ENCODE results near the gene WDTC1. TPM values are rescaled to one million over a fixed set of nuclear protein-coding genes. Genes with fewer than 3 reads are reported as not detected.

WDTC1 gene
- polyA plus RNA-seq, 1 donor (not counting 4 experiments of a cell fraction or from before 2014, with no cell fraction given) = 5.1 TPM

- Histone ChIP-seq H3K9ac (ENCODE audit: control insufficient read depth, extremely low read depth, insufficient read depth, low read length) (no peak overlapping the region), H3K4me3 (ENCODE audit: control insufficient read depth in 2 of 3, extremely low read depth in 1 of 3, insufficient read depth in 2 of 3, low read depth in 1 of 3, low read length in 3 of 3) (no peak overlapping the region), H2AFZ (ENCODE audit: control insufficient read depth, low read length) (no peak overlapping the region), H3K9me3 (ENCODE audit: control insufficient read depth, low read depth, low read length) (no peaks in the 10 kb centered on the region), H3K27ac (ENCODE audit: control insufficient read depth, insufficient read depth, low read length) (no peak overlapping the region), H3K27me3 (ENCODE audit: control insufficient read depth, extremely low read depth, insufficient read depth, low read length) (no peaks in the 10 kb centered on the region), H4K20me1 (ENCODE audit: control insufficient read depth, extremely low read depth, insufficient read depth, low read length) (no peaks in the 10 kb centered on the region), H3K79me2 (ENCODE audit: control insufficient read depth, insufficient read depth, low read length) (peaks cover 9% of the 10 kb centered on the region), H3K4me1 (ENCODE audit: control insufficient read depth, extremely low read depth, insufficient read depth, low read length) (peaks cover 33% of the 10 kb centered on the region), H3K9me1 (ENCODE audit: control insufficient read depth, extremely low read depth, insufficient read depth, low read length) (no peaks in the 10 kb centered on the region), H3K36me3 (ENCODE audit: control insufficient read depth in 2 of 2, extremely low read depth in 1 of 2, insufficient read depth in 2 of 2, low read length in 2 of 2) (peaks cover 11% of the 10 kb centered on the region in 2 experiments), H3K4me2 (ENCODE audit: control insufficient read depth, extremely low read depth, insufficient read depth, low read depth, low read length) (peak overlapping the region; percentile 7)
- no peak for TF ChIP-seq CTCF (optimal IDR thresholded peaks at IDR 0.05 in 1 of 3, IDR thresholded peaks at IDR 0.05 in 1 of 3, conservative IDR thresholded peaks at IDR 0.05 in 1 of 3; ENCODE audit: extremely low read depth in 1 of 3, insufficient read depth in 2 of 3, low read length in 3 of 3)
- no peak for TF ChIP-seq EZH2 (IDR thresholded peaks at IDR 0.05; ENCODE audit: low read length)
- DNase-seq (ENCODE audit: low read depth, low spot score) (no peak), FAIRE-seq (no peak)
- dilution Hi-C loops (cut with MboI; ENCODE audit: extremely low pct_ligation_motif_present, low sequenced_read_pairs) = no loop called here
Measured at GRCh38 chr1:27346991-27347624, 112.7 kb downstream of the WDTC1 start.

- dilution Hi-C loops (cut with MboI; ENCODE audit: extremely low pct_ligation_motif_present, low sequenced_read_pairs) = no loop called here
- Histone ChIP-seq H3K9me1 (ENCODE audit: control insufficient read depth, extremely low read depth, insufficient read depth, low read length) (no peaks in the 10 kb centered on the region), H3K4me2 (ENCODE audit: control insufficient read depth, extremely low read depth, insufficient read depth, low read depth, low read length) (peak overlapping the region; percentile 77), H4K20me1 (ENCODE audit: control insufficient read depth, extremely low read depth, insufficient read depth, low read length) (no peaks in the 10 kb centered on the region), H3K27me3 (ENCODE audit: control insufficient read depth, extremely low read depth, insufficient read depth, low read length) (no peaks in the 10 kb centered on the region), H3K27ac (ENCODE audit: control insufficient read depth, insufficient read depth, low read length) (peak overlapping the region; percentile 54), H3K36me3 (ENCODE audit: control insufficient read depth in 2 of 2, extremely low read depth in 1 of 2, insufficient read depth in 2 of 2, low read length in 2 of 2) (peaks cover 11 to 15% of the 10 kb centered on the region in 2 experiments), H3K9me3 (ENCODE audit: control insufficient read depth, low read depth, low read length) (no peaks in the 10 kb centered on the region), H3K9ac (ENCODE audit: control insufficient read depth, extremely low read depth, insufficient read depth, low read length) (peak overlapping the region; percentile 54), H3K4me3 (ENCODE audit: control insufficient read depth in 2 of 3, extremely low read depth in 1 of 3, insufficient read depth in 2 of 3, low read depth in 1 of 3, low read length in 3 of 3) (peak overlapping the region in 2 of 3 experiments; percentile 49 to 52), H3K4me1 (ENCODE audit: control insufficient read depth, extremely low read depth, insufficient read depth, low read length) (peaks cover 18% of the 10 kb centered on the region), H2AFZ (ENCODE audit: control insufficient read depth, low read length) (peak overlapping the region; percentile 30), H3K79me2 (ENCODE audit: control insufficient read depth, insufficient read depth, low read length) (peaks cover 3% of the 10 kb centered on the region)
- FAIRE-seq = no peak
- peak; percentile 46 for DNase-seq (ENCODE audit: low read depth, low spot score)
- TF ChIP-seq CTCF (optimal IDR thresholded peaks at IDR 0.05 in 1 of 3, IDR thresholded peaks at IDR 0.05 in 1 of 3, conservative IDR thresholded peaks at IDR 0.05 in 1 of 3; ENCODE audit: extremely low read depth in 1 of 3, insufficient read depth in 2 of 3, low read length in 3 of 3) = peak in 1 of 3 experiments; percentile 4
- no peak for TF ChIP-seq EZH2 (IDR thresholded peaks at IDR 0.05; ENCODE audit: low read length)
Measured at GRCh38 chr1:27348861-27349783, 114.7 kb downstream of the WDTC1 start.
